ENCODE results near the gene ANXA5.
"Not testable (repeated sequence)": the region's sequence is repeated elsewhere in the genome, so short reads cannot be mapped to it uniquely, and the experiment has no call there.

Gene ANXA5

GRCh38 chr4:121696581-121697461 lies at the start of gene ANXA5:
TSS of gene ANXA5 (minus strand) at chr4:121696980. CDS start at chr4:121696589, 391 bp downstream.
- DNase-seq (ENCODE audit: low read depth in 2 of 2), result peak; percentile 66 to 75

GRCh38 chr4:121742794-121743193 lies 46.0 kb upstream of the ANXA5 start:
- DNase-seq (ENCODE audit: low read depth in 2 of 2), result no peak

- DNase-seq (ENCODE audit: low read depth in 2 of 2), result no peak
Measured at GRCh38 chr4:121741751-121742150, 45.0 kb upstream of the ANXA5 start.

- DNase-seq (ENCODE audit: low read depth in 2 of 2), result no peak
Measured at GRCh38 chr4:121740796-121741409, 44.1 kb upstream of the ANXA5 start.

GRCh38 chr4:121739575-121739974 lies 42.8 kb upstream of the ANXA5 start:
- no peak for DNase-seq (ENCODE audit: low read depth in 2 of 2)

- no peak for DNase-seq (ENCODE audit: low read depth in 2 of 2)
Measured at GRCh38 chr4:121738780-121739535, 42.2 kb upstream of the ANXA5 start.

- DNase-seq (ENCODE audit: low read depth in 2 of 2), result no peak
Measured at GRCh38 chr4:121737846-121738554, 41.2 kb upstream of the ANXA5 start.

- no peak for DNase-seq (ENCODE audit: low read depth in 2 of 2)
Measured at GRCh38 chr4:121736735-121737351, 40.1 kb upstream of the ANXA5 start.

- DNase-seq (ENCODE audit: low read depth in 2 of 2), result no peak
Measured at GRCh38 chr4:121734571-121734970, 37.8 kb upstream of the ANXA5 start.

- DNase-seq (ENCODE audit: low read depth in 2 of 2), result no peak
Measured at GRCh38 chr4:121733942-121734341, 37.2 kb upstream of the ANXA5 start.

- not testable (repeated sequence) for DNase-seq (ENCODE audit: low read depth in 2 of 2)
Measured at GRCh38 chr4:121729753-121730152, 33.0 kb upstream of the ANXA5 start.

- DNase-seq (ENCODE audit: low read depth in 2 of 2), result no peak
Measured at GRCh38 chr4:121728798-121729226, 32.0 kb upstream of the ANXA5 start.

- no peak for DNase-seq (ENCODE audit: low read depth in 2 of 2)
Measured at GRCh38 chr4:121728066-121728465, 31.3 kb upstream of the ANXA5 start.

- DNase-seq (ENCODE audit: low read depth in 2 of 2), result no peak
Measured at GRCh38 chr4:121726642-121727268, 30.0 kb upstream of the ANXA5 start.

GRCh38 chr4:121724671-121725070 lies 27.9 kb upstream of the ANXA5 start:
- no peak for DNase-seq (ENCODE audit: low read depth in 2 of 2)

- no peak for DNase-seq (ENCODE audit: low read depth in 2 of 2)
Measured at GRCh38 chr4:121721700-121722099, 24.9 kb upstream of the ANXA5 start.

GRCh38 chr4:121720109-121720508 lies 23.3 kb upstream of the ANXA5 start:
- DNase-seq (ENCODE audit: low read depth in 2 of 2), result no peak

- no peak for DNase-seq (ENCODE audit: low read depth in 2 of 2)
Measured at GRCh38 chr4:121717680-121718237, 21.0 kb upstream of the ANXA5 start.

GRCh38 chr4:121714548-121714947 lies 17.8 kb upstream of the ANXA5 start:
- DNase-seq (ENCODE audit: low read depth in 2 of 2), result no peak

- no peak for DNase-seq (ENCODE audit: low read depth in 2 of 2)
Measured at GRCh38 chr4:121712783-121713182, 16.0 kb upstream of the ANXA5 start.

All from stimulated activated CD8-positive, alpha-beta memory T cell treated with anti-CD3 and anti-CD28 coated beads, Interleukin-15, amount 100 ng/mL, for 48 hours (primary cell).